MM.1S (cell line): ENCODE measurements around the gene RAB6B.

Experiments used
- CTCF ChIP-seq: fragments of 300-600 bp; sonication (generic); IDR thresholded peaks from 2 replicates; pipeline ENCODE4 v1.5.1; 2016; ENCODE audit warnings: antibody characterized with exemption, low read length, mixed read lengths
- EZH2 ChIP-seq: fragments of 300-600 bp; sonication (generic); optimal IDR thresholded peaks from 2 replicates; pipeline ENCODE3; 2017; ENCODE audit warnings: low read depth, mild to moderate bottlenecking, antibody characterized with exemption, low read length, mixed read lengths

DNA sequence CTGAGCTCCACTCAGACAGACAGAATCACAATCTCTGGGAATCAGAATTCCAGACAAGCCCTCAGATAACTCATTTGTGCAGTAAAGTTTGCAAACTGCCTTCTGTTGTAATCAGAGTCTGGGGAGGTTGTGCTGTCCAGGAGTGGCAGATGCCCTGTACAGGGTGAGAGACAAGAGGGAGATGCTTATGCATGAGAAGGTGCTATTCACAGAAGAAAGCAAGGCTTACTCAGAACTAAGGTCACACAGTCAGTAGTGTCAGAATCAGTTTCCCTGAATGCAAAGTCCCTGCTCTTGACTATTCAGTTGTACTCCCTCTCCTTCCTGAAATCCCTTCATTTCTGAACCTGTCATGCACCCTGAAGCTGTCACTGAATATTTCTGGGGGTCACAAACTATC lies 46.3 kb downstream of the RAB6B start:
- TF ChIP-seq CTCF (no peak), EZH2 (no peak)
